Head of caudate nucleus (tissue), 42 donors: ENCODE measurements around the gene FOXK1.
A peak's percentile ranks its signal among the peaks of the same experiment; 100 is the strongest.
"Not testable (repeated sequence)": the region's sequence is repeated elsewhere in the genome, so short reads cannot be mapped to it uniquely, and the experiment has no call there.

Source experiments
- DNase-seq, 42 donors: peaks; one replicate each; pipeline versions ENCODE4 v3.0.0 to v3.0.0-alpha.2; 2020 to 2021; ENCODE audit warnings: mixed read lengths in 7 of 42
- intact Hi-C: fragments of 100-400 bp; cut with DNase I; formaldehyde crosslinking; loops from one replicate; pipeline ENCODE4 v1.15.0; 2022

The FOXK1 gene

GRCh38 chr7:4787541-4787940 lies 105.4 kb downstream of the FOXK1 start:
- no peak for DNase-seq
- intact Hi-C loops = no loop called here

GRCh38 chr7:4787947-4788626 lies 106.0 kb downstream of the FOXK1 start:
- intact Hi-C loops = no loop called here
- DNase-seq = no peak

- intact Hi-C loops = no loop called here
- DNase-seq = no peak
Observed at GRCh38 chr7:4788627-4789189, 106.6 kb downstream of the FOXK1 start.

GRCh38 chr7:4789194-4790077 lies 107.3 kb downstream of the FOXK1 start:
- no peak for DNase-seq
- intact Hi-C loops = no loop called here

- no peak for DNase-seq
- intact Hi-C loops = no loop called here
Observed at GRCh38 chr7:4790078-4790465, 108.0 kb downstream of the FOXK1 start.

- no peak for DNase-seq
- intact Hi-C loops = no loop called here
Observed at GRCh38 chr7:4790516-4790991, 108.5 kb downstream of the FOXK1 start.

GRCh38 chr7:4791101-4791737 lies 109.1 kb downstream of the FOXK1 start:
- DNase-seq = no peak
- intact Hi-C loops = no loop called here

GRCh38 chr7:4791738-4792536 lies 109.8 kb downstream of the FOXK1 start:
- intact Hi-C loops = no loop called here
- peak; percentile 72 to 96 (median 90) for DNase-seq

- peak in 19 of 42 donors; percentile 22 to 54 (median 39) for DNase-seq
- intact Hi-C loops = no loop called here
Observed at GRCh38 chr7:4792537-4793126, 110.5 kb downstream of the FOXK1 start.

- peak in 1 of 42 donors; percentile 37 for DNase-seq
- intact Hi-C loops = not testable (repeated sequence)
Observed at GRCh38 chr7:4793385-4793993, 111.4 kb downstream of the FOXK1 start.

- DNase-seq, intact Hi-C loops: not testable (repeated sequence)
Observed at GRCh38 chr7:4794171-4794570, 112.1 kb downstream of the FOXK1 start.

GRCh38 chr7:4794591-4795350 lies 112.7 kb downstream of the FOXK1 start:
- intact Hi-C loops = loop anchor here (5.0 kb wide), 2 partner anchors 88 to 293 kb away; partner anchors contain the start of gene RADIL
- no peak for DNase-seq

- intact Hi-C loops = loop anchor here (5.0 kb wide), 2 partner anchors 86 to 291 kb away; partner anchors contain the start of gene RADIL
- DNase-seq = peak in 13 of 42 donors; percentile 28 to 73 (median 46)
Observed at GRCh38 chr7:4796453-4796852, 114.4 kb downstream of the FOXK1 start.

GRCh38 chr7:4797858-4798705 lies 116.0 kb downstream of the FOXK1 start:
- peak in 38 of 42 donors; percentile 28 to 83 (median 60) for DNase-seq
- intact Hi-C loops = loop anchor here (5.0 kb wide), 2 partner anchors 84 to 289 kb away; partner anchors contain the start of gene RADIL

- intact Hi-C loops = loop anchor here (5.0 kb wide), 2 partner anchors 84 to 289 kb away; partner anchors contain the start of gene RADIL
- no peak for DNase-seq
Observed at GRCh38 chr7:4798706-4799235, 116.7 kb downstream of the FOXK1 start.
